ENCODE data around the gene GSTM5.
"Not testable (repeated sequence)": the region's sequence is repeated elsewhere in the genome, so short reads cannot be mapped to it uniquely, and the experiment has no call there.

- TF ChIP-seq POLR2A (IDR thresholded peaks at IDR 0.05), result not testable (repeated sequence)
- TF ChIP-seq, protein P1, sequence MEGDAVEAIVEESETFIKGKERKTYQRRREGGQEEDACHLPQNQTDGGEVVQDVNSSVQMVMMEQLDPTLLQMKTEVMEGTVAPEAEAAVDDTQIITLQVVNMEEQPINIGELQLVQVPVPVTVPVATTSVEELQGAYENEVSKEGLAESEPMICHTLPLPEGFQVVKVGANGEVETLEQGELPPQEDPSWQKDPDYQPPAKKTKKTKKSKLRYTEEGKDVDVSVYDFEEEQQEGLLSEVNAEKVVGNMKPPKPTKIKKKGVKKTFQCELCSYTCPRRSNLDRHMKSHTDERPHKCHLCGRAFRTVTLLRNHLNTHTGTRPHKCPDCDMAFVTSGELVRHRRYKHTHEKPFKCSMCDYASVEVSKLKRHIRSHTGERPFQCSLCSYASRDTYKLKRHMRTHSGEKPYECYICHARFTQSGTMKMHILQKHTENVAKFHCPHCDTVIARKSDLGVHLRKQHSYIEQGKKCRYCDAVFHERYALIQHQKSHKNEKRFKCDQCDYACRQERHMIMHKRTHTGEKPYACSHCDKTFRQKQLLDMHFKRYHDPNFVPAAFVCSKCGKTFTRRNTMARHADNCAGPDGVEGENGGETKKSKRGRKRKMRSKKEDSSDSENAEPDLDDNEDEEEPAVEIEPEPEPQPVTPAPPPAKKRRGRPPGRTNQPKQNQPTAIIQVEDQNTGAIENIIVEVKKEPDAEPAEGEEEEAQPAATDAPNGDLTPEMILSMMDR (IDR thresholded peaks at IDR 0.05), result not testable (repeated sequence)
Observed at GRCh38 chr1:109673861-109674260, 38.2 kb upstream of the GSTM5 start.

Measured in thyroid gland (tissue), 4 donors.